GM21360 (cell line): ENCODE measurements around the gene TXLNG.
A peak's percentile ranks its signal among the peaks of the same experiment; 100 is the strongest.
"Not testable (repeated sequence)": the region's sequence is repeated elsewhere in the genome, so short reads cannot be mapped to it uniquely, and the experiment has no call there.

ENCODE experiments used
- ATAC-seq: cut with Tn5 transposase; IDR thresholded peaks from one replicate; pipeline ENCODE4 v1.9.1; 2021; ENCODE audit warnings: mild to moderate bottlenecking, moderate library complexity; ENCODE audit not compliant: unreplicated experiment

The TXLNG gene

GRCh38 chrX:16786139-16786790 is at the start of gene TXLNG:
Gene TXLNG, plus strand, starts transcription at chrX:16786466. Its CDS starts 22 bp downstream, at chrX:16786488.
- peak; percentile 99 for ATAC-seq

GRCh38 chrX:16737024-16737423 is 49.2 kb upstream of the TXLNG start:
- no peak for ATAC-seq

- no peak for ATAC-seq
Observed at GRCh38 chrX:16739574-16739973, 46.7 kb upstream of the TXLNG start.

- no peak for ATAC-seq
Observed at GRCh38 chrX:16743604-16744325, 42.5 kb upstream of the TXLNG start.

GRCh38 chrX:16745102-16745501 is 41.2 kb upstream of the TXLNG start:
- no peak for ATAC-seq

GRCh38 chrX:16745659-16746058 is 40.6 kb upstream of the TXLNG start:
- no peak for ATAC-seq

- no peak for ATAC-seq
Observed at GRCh38 chrX:16748425-16748824, 37.8 kb upstream of the TXLNG start.

GRCh38 chrX:16750136-16750535 is 36.1 kb upstream of the TXLNG start:
- no peak for ATAC-seq

GRCh38 chrX:16754019-16754418 is 32.2 kb upstream of the TXLNG start:
- ATAC-seq: no peak

- ATAC-seq: no peak
Observed at GRCh38 chrX:16756724-16757123, 29.5 kb upstream of the TXLNG start.

- not testable (repeated sequence) for ATAC-seq
Observed at GRCh38 chrX:16761500-16761899, 24.8 kb upstream of the TXLNG start.

- ATAC-seq: no peak
Observed at GRCh38 chrX:16762579-16762978, 23.7 kb upstream of the TXLNG start.

GRCh38 chrX:16765594-16765993 is 20.7 kb upstream of the TXLNG start:
- no peak for ATAC-seq

GRCh38 chrX:16770970-16771482 is 15.2 kb upstream of the TXLNG start:
- ATAC-seq: no peak

- ATAC-seq: no peak
Observed at GRCh38 chrX:16771483-16772398, 14.5 kb upstream of the TXLNG start.

- ATAC-seq: no peak
Observed at GRCh38 chrX:16772460-16772859, 13.8 kb upstream of the TXLNG start.

- no peak for ATAC-seq
Observed at GRCh38 chrX:16774746-16775145, 11.5 kb upstream of the TXLNG start.

GRCh38 chrX:16778545-16778944 is 7.7 kb upstream of the TXLNG start:
- ATAC-seq: no peak

- ATAC-seq: no peak
Observed at GRCh38 chrX:16778993-16779392, 7.3 kb upstream of the TXLNG start.

GRCh38 chrX:16779815-16780214 is 6.5 kb upstream of the TXLNG start:
- not testable (repeated sequence) for ATAC-seq

GRCh38 chrX:16783452-16783851 is 2.8 kb upstream of the TXLNG start:
- ATAC-seq: no peak
